ENCODE measurements around the gene TLR9.

DNA sequence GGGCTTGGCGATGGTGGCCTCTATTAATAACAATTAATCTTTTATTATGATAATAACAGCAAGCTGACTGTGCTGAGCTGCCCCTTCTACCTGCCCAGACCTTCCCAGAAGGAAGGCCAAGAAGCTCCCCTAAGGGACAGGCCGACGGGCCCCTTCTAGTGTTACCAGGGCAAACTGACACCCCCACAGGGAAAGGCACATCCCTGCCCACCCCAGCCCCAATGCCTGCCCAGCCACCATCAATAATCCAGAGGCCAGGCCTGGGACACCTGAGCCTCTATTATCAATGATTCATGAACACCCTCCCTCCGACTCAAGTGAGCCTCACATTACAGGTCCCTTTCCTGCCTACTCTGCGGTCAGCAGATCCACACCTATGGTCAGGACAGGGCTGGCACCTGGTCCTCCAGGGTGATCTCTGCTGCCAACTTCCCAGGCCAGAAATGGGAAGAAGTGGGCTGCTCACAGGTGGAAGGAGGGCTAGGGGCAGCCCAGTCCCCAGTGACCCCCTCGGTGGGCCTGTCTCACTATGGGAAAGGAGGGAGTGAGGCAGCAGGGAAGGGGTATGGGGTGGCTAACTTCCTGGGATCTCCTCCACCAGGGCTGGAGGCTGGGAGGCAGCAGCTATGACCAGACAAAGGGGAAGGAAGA lies 11.7 kb upstream of the TLR9 start:
- TF ChIP-seq TAF1 (IDR thresholded peaks at IDR 0.05; ENCODE audit: borderline replicate concordance, low read depth, low read length) = no peak
- no peak for TF ChIP-seq POLR2A (IDR thresholded peaks at IDR 0.05; ENCODE audit: low read depth, low read length)
- TF ChIP-seq POLR2AphosphoS5 (IDR thresholded peaks at IDR 0.05; ENCODE audit: low read depth, low read length) = no peak

Data from GM12892 (cell line).